OCI-LY1 (cell line): ENCODE measurements around the gene GLIPR2.

Source experiments
- EZH2 ChIP-seq: fragments of 200-600 bp; sonication (generic), shearing (Covaris generic); IDR thresholded peaks from 2 replicates; pipeline ENCODE4 v1.8.0; 2017; ENCODE audit warnings: borderline replicate concordance, mixed run types, mild to moderate bottlenecking, antibody characterized with exemption, low read length, moderate library complexity, mixed read lengths
- TF ChIP-seq, protein P1 (sequence below): fragments of 200-600 bp; sonication (generic), shearing (Covaris generic); IDR thresholded peaks from 2 replicates; pipeline ENCODE4 v1.5.1; 2017; ENCODE audit warnings: mild to moderate bottlenecking, antibody characterized with exemption, low read length, moderate library complexity, mixed read lengths

DNA sequence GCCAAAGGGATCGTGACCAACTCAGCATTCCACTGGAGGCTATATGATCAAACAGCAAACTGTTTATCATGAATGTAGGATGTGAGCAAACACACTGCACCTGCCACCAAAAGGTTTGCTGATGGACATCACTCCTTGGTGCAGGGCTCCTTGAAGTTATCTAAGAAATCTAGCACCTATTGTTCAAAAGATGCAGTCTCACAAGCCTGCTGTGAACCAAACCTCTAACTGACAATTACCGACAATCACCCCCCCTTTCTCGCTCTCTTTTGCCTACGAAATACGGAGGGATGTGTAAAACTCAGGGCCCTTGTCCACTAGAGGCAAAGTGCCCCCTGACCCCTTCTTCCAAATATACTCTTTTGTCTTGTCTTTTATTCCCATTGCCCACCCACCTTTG lies 51.7 kb downstream of the GLIPR2 start:
- TF ChIP-seq, protein P1, sequence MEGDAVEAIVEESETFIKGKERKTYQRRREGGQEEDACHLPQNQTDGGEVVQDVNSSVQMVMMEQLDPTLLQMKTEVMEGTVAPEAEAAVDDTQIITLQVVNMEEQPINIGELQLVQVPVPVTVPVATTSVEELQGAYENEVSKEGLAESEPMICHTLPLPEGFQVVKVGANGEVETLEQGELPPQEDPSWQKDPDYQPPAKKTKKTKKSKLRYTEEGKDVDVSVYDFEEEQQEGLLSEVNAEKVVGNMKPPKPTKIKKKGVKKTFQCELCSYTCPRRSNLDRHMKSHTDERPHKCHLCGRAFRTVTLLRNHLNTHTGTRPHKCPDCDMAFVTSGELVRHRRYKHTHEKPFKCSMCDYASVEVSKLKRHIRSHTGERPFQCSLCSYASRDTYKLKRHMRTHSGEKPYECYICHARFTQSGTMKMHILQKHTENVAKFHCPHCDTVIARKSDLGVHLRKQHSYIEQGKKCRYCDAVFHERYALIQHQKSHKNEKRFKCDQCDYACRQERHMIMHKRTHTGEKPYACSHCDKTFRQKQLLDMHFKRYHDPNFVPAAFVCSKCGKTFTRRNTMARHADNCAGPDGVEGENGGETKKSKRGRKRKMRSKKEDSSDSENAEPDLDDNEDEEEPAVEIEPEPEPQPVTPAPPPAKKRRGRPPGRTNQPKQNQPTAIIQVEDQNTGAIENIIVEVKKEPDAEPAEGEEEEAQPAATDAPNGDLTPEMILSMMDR = no peak
- TF ChIP-seq EZH2 = no peak
